ENCODE results near the gene KLF6. TPM values are rescaled to one million over a fixed set of nuclear protein-coding genes. Genes with fewer than 3 reads are reported as not detected.

KLF6 gene
- total and polyA plus RNA-seq, 9 of the 15 experiments (the other 6 are each of a cell fraction or from before 2014, with no cell fraction given) = 3.2 to 23.9 (median 8.0) TPM

- TF ChIP-seq RCOR1 (IDR thresholded peaks at IDR 0.05; ENCODE audit: borderline replicate concordance in 1 of 2, low read depth in 2 of 2, low read length in 2 of 2) (peak in 1 of 2 experiments; percentile 94; a peak in 2 of 4 replicates), ZNF830 (CRISPR knock-in tag; IDR thresholded peaks at IDR 0.05) (no peak), COPS2 (conservative IDR thresholded peaks at IDR 0.05) (no peak), MAFK (IDR thresholded peaks at IDR 0.05; ENCODE audit: low read length) (peak; percentile 69; the same call in 1 of the 2 replicates), FOSL1 (tag; conservative IDR thresholded peaks at IDR 0.05) (peak; percentile 90), CBFA2T3 (IDR thresholded peaks at IDR 0.05) (peak; percentile 86), ZNF766 (CRISPR knock-in tag; conservative IDR thresholded peaks at IDR 0.05) (peak; percentile 81), SMARCE1 (IDR thresholded peaks at IDR 0.05) (0 out of 2 replicates have a peak, but pooled peaks have one; percentile 41), ADNP (tag; IDR thresholded peaks at IDR 0.05) (peak; percentile 63; the same call in 1 of the 2 replicates), ARID4B (CRISPR knock-in tag; IDR thresholded peaks at IDR 0.05) (no peak), KAT2B (IDR thresholded peaks at IDR 0.05; ENCODE audit: low read depth, low read length) (no peak), JUND (IDR thresholded peaks at IDR 0.05; ENCODE audit: borderline replicate concordance, low read depth, low read length) (peak; percentile 70; the same call in 1 of the 2 replicates), JUND (tag; IDR thresholded peaks at IDR 0.05; ENCODE audit: borderline replicate concordance, low read depth, low read length) (peak; percentile 75; the same call in 2 of the 3 replicates), TAL1 (IDR thresholded peaks at IDR 0.05) (peak; percentile 69), CEBPB (tag; IDR thresholded peaks at IDR 0.05) (peak; percentile 56), CTBP1 (IDR thresholded peaks at IDR 0.05; ENCODE audit: borderline replicate concordance) (peak; percentile 96), SMARCA4 (IDR thresholded peaks at IDR 0.05) (peak; percentile 78), MECOM (CRISPR knock-in tag; IDR thresholded peaks at IDR 0.05) (peak; percentile 81; the same call in 1 of the 2 replicates), PCBP2 (IDR thresholded peaks at IDR 0.05; ENCODE audit: low read depth, low read length, poor library complexity, severe bottlenecking) (no peak), FOXM1 (IDR thresholded peaks at IDR 0.05; ENCODE audit: low read depth) (0 out of 2 replicates have a peak, but pooled peaks have one; percentile 34), FOXM1 (CRISPR knock-in tag; IDR thresholded peaks at IDR 0.05; ENCODE audit: low read depth) (no peak), HDAC1 (IDR thresholded peaks at IDR 0.05) (peak in 1 of 2 experiments; percentile 35; a peak in 1 of 4 replicates), ZC3H11A (IDR thresholded peaks at IDR 0.05; ENCODE audit: low read depth, low read length) (no peak), SRSF7 (optimal IDR thresholded peaks at IDR 0.05; ENCODE audit: low read depth, low read length) (no peak), TEAD4 (IDR thresholded peaks at IDR 0.05; ENCODE audit: low read length) (peak; percentile 80), TEAD4 (CRISPR knock-in tag; IDR thresholded peaks at IDR 0.05; ENCODE audit: borderline replicate concordance) (no peak), C11orf30 (IDR thresholded peaks at IDR 0.05; ENCODE audit: low read depth) (peak; percentile 91), EP300 (IDR thresholded peaks at IDR 0.05; ENCODE audit: low read length) (peak; percentile 76), HMG20A (CRISPR knock-in tag; conservative IDR thresholded peaks at IDR 0.05) (no peak)
Measured at GRCh38 chr10:3740157-3740871, 44.7 kb downstream of the KLF6 start (continued).

Data from K562 (cell line).